Skeletal muscle tissue (tissue), 4 donors: ENCODE data around the gene APMAP. TPM values are rescaled to one million over a fixed set of nuclear protein-coding genes. Genes with fewer than 3 reads are reported as not detected.

Experiments used
- H3K27ac ChIP-seq: one replicate; pipeline ENCODE4 v1.7.0; 2013; ENCODE audit warnings: mild to moderate bottlenecking, low read depth, low read length, inconsistent platforms
- H3K27me3 ChIP-seq, 3 donors: one replicate each; pipeline ENCODE4 v1.7.0; 2013; ENCODE audit warnings: low read length in 3 of 3; ENCODE audit not compliant: control insufficient read depth in 3 of 3, insufficient read depth in 3 of 3
- H3K36me3 ChIP-seq, 3 donors: one replicate each; pipeline ENCODE4 v1.7.0; 2013; ENCODE audit warnings: low read length in 3 of 3; ENCODE audit not compliant: control insufficient read depth in 3 of 3, insufficient read depth in 3 of 3
- H3K4me1 ChIP-seq, 3 donors: one replicate each; pipeline ENCODE4 v1.7.0; 2013; ENCODE audit warnings: low read length in 3 of 3, mild to moderate bottlenecking in 3 of 3; ENCODE audit not compliant: control insufficient read depth in 3 of 3, insufficient read depth in 3 of 3
- H3K4me3 ChIP-seq, 3 donors: one replicate each; pipeline ENCODE4 v1.7.0; 2013; ENCODE audit warnings: low read length in 3 of 3
- H3K9ac ChIP-seq, 3 donors: one replicate each; pipeline ENCODE4 v1.7.0; 2013; ENCODE audit warnings: low read length in 3 of 3, mild to moderate bottlenecking in 3 of 3, moderate library complexity in 2 of 3, low read depth in 1 of 3
- H3K9me3 ChIP-seq, 3 donors: one replicate each; pipeline ENCODE4 v1.7.0; 2013; ENCODE audit warnings: low read length in 3 of 3; ENCODE audit not compliant: control insufficient read depth in 3 of 3
- total RNA-seq: library from RNA; depleted of rRNA; stranded (reverse); fragments of >200 nt; gene quantifications from one replicate; pipeline ENCODE4 v1.2.3, GENCODE V29; 2014
- donor health status: Osteomylitis.

Gene APMAP
- total RNA-seq, 1 donor from 2014 or later: 41.2 TPM

DNA sequence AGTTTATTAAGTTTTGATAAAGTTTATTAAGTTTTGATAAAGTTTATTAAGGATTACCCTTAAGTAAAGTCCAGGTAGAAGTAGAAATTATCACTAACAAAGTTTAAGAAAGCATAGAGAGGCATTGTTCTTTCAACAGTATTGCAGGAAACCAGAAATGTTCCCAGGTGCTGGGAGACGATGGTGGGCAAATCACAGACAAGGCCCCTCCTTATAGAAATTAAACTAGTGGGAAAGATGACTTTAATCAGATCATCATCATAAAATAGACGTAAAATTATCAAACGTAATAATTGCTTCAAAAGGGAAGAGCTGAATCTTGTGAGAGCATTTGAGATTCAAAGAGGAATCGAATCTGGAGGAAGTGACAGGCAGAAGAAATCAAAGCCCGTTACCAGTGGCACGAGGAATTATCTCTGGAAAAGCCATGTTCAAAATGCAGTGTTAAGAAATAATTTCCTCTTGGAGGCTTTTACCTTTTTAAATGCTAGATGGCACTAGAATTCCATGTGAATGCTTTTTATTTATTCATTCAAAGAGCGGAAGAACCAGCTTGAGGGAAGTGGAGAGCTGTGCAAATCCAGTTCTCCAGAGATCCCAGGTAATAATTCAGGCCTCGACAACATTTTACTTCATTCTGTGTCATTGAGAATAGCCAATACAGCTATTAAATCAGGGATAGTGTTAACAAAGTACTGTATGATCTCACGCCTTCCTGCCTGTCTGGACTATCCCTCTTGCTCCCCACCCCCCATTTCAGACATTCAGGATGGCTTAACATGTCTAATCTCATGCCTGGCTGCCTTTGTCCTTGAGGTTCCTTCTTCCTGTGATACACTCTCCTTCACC is 1.0 kb upstream of the APMAP start:
- Histone ChIP-seq H3K4me3 (peak overlapping the region; percentile 94), H3K27ac (peak overlapping the region; percentile 92)

DNA sequence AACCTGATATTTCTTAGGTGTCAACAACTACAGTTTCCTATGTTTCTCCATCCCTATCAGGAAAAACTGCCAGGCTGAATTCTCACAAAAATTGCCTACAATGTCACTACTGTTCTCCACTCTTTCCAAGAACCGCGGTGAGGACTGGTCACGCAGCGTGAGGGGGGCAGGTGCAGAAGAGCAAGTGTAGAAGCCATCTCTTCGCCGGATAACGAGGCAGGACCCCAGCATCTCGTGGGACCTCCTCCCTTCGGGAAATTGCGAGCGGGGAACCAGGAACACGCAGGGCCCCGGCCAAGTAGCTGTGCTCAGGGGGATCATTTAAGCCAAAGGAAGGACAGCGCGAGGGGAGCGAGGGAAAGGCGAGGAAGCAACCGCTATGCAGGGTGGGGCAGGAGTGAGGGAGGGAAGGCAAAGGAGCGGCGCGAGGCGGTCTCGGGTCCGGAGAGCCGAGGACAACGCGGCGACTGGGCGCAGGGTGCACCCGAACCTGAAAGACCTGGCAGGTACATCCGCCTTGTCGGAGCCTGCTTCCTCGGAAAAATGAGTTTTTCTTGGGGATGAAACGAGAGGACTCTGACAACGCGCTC is 559 bp downstream of the APMAP start:
- Histone ChIP-seq H3K9me3 (no peaks in the 10 kb centered on the region), H3K27ac (peak overlapping the region; percentile 92), H3K9ac (peak overlapping the region; percentile 86 to 93 (median 93)), H3K4me1 (peaks cover 34 to 64% (median 47%) of the 10 kb centered on the region in 3 donors), H3K36me3 (no peaks in the 10 kb centered on the region), H3K27me3 (no peaks in the 10 kb centered on the region), H3K4me3 (peak overlapping the region; percentile 94)

More for the DNA sequence above, 1.0 kb upstream of the APMAP start:
- Histone ChIP-seq H3K4me1 (peaks cover 31 to 69% (median 50%) of the 10 kb centered on the region in 3 donors), H3K36me3 (no peaks in the 10 kb centered on the region), H3K9me3 (no peaks in the 10 kb centered on the region), H3K9ac (peak overlapping the region in 2 of 3 donors; percentile 93), H3K27me3 (no peaks in the 10 kb centered on the region)

DNA sequence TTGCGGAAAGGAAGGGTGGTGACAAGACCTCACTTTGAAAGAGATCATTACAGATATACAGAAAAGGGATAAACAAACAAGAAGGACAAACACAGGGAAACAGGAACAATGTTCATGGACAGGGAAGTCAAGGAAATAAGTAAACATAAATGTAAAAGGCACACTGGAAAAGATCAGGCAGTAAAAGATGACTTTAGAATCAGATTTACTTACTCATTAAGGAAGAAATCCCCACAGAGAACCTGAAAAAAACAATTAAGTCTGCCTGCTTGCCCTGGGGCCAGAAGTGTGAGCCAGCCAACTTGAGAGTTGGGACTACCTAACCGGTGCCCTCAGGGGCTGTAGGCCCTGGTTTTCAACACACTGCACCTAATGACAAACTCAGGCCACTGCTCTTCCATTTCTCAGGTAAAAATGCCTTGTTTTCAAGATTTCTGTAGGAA is 1.7 kb downstream of the APMAP start:
- no peaks in the 10 kb centered on the region for H3K36me3 ChIP-seq
- H3K27ac ChIP-seq: no peak overlapping the region
- no peaks in the 10 kb centered on the region for H3K9me3 ChIP-seq
- H3K4me3 ChIP-seq: peak overlapping the region in 1 of 3 donors; percentile 94
- H3K9ac ChIP-seq: peak overlapping the region in 1 of 3 donors; percentile 93
- H3K27me3 ChIP-seq: no peaks in the 10 kb centered on the region
- H3K4me1 ChIP-seq: peaks cover 43 to 66% (median 53%) of the 10 kb centered on the region in 3 donors

DNA sequence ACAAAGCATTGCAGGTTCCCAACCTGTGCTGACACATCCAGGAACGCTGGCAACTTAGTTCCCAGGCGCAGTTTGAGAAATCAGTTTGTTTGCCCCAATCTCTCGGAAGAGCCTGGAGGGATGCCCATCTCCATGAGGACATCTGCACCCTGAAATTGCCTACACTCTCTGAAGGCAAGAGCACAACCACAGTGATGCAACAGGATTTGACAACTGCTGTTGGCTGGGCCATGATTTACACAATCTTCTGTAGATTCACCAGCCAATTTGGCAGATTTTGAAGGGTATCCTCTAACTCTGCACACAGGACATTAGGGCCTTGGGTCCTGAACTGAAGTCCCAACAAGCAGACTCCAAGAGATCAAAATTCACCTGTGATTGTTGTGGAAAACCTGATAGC is 3.4 kb downstream of the APMAP start:
- Histone ChIP-seq H3K4me3 (no peak overlapping the region), H3K27me3 (no peaks in the 10 kb centered on the region), H3K9me3 (no peaks in the 10 kb centered on the region), H3K27ac (no peak overlapping the region), H3K36me3 (no peaks in the 10 kb centered on the region), H3K9ac (peak overlapping the region in 1 of 3 donors; percentile 26), H3K4me1 (peaks cover 38 to 60% (median 53%) of the 10 kb centered on the region in 3 donors)

DNA sequence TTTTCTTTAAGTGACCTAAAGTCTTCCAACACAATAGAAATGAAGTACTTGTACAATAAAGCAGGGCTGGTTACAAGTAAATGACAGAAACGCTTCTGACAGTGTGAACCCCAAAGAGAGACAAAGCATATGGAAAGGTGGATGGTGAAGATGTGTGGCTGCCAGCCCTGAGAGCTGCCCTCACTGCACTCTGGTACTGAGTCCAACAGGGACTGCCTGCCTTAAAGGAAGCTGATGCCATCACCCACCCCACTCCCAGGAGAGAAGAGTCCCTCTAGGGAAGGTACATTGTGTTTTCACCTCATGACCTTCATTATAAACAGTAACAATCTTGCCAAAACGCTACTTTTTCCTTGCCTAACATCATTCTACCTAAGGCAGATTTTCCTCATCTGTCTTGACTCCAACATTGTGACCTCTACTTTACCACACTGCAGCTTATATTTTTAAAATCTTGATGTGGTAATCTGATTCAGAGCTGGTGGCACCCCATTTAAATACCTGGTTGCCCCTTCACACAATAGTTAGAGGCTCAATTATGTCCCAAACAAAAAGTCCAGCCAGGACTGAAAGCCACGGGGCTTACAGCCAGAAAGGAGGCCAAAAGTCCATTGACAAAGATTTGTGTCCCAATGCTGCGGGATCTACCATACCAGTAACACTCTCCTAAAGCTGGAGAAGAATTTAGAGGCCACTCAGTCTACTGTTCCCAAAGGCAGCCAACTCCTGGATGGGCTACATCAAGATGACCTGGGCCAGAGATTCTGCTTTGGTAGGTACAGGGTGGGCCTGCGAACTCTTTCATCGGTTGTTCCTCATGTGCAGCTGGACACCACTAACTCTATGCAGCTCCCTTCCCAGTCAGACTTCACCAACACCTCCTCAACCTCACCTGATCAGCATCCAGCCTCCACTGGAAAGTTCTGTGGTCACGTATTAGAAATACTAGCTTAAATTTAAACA is 4.4 kb downstream of the APMAP start:
- Histone ChIP-seq H3K9me3 (no peaks in the 10 kb centered on the region), H3K4me3 (no peak overlapping the region), H3K9ac (no peak overlapping the region), H3K27me3 (no peaks in the 10 kb centered on the region), H3K4me1 (peaks cover 33 to 53% (median 53%) of the 10 kb centered on the region in 3 donors), H3K36me3 (no peaks in the 10 kb centered on the region), H3K27ac (no peak overlapping the region)

DNA sequence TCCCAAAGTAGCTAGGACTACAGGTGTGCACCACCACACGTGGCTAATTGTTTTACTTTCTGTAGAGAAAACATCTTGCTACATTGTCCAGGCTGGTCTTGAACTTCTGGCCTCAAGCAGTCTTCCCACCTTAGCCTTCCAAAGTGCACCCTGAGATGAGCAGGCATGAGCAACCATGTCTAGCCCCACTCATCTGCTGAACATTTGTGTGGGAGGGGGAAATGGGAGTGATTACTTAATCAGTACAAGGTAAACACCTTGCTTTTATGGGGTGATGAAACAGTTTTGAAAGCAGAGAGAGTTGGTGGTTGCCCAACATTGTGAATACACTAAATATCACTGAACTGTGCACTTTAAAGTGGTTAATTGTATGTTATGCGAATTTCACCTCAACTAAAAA is 5.3 kb downstream of the APMAP start:
- Histone ChIP-seq H3K27me3 (no peaks in the 10 kb centered on the region), H3K27ac (no peak overlapping the region), H3K4me3 (no peak overlapping the region), H3K9me3 (no peaks in the 10 kb centered on the region), H3K36me3 (peaks cover 0 to 3% (median 0%) of the 10 kb centered on the region in 3 donors), H3K9ac (no peak overlapping the region), H3K4me1 (peaks cover 29 to 53% (median 48%) of the 10 kb centered on the region in 3 donors)

DNA sequence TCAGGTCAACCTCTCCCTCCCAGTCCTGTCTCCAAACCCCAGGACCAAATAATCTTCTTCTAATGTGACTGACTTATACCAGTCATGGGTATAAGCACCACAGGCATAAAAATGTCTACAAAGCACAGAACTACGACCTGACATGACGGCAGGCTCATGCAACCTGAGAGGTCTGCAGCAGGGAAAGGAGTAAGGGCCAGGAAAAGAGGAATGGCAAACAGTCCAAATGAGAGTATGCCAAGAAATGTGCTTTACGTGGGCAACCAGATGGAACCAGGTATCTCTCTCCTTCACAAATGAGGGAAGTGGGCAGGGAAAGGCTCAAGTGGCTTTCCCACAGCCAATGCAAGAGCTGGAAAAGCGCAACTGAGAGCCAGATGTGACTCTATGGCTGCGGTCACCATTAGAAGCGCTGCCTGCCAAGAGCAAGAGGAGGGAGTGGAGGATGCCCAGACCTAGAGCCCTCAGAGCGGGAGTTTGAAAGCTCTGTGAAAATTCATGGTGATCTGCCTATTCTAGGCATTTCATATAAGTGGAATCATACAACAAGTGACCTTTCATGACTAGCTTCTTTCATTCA is 6.0 kb downstream of the APMAP start:
- Histone ChIP-seq H3K27me3 (no peaks in the 10 kb centered on the region), H3K36me3 (peaks cover 0 to 6% (median 0%) of the 10 kb centered on the region in 3 donors), H3K4me3 (no peak overlapping the region), H3K27ac (peak overlapping the region; percentile 31), H3K9ac (peak overlapping the region in 1 of 3 donors; percentile 69), H3K4me1 (peaks cover 24 to 49% (median 44%) of the 10 kb centered on the region in 3 donors), H3K9me3 (no peaks in the 10 kb centered on the region)

DNA sequence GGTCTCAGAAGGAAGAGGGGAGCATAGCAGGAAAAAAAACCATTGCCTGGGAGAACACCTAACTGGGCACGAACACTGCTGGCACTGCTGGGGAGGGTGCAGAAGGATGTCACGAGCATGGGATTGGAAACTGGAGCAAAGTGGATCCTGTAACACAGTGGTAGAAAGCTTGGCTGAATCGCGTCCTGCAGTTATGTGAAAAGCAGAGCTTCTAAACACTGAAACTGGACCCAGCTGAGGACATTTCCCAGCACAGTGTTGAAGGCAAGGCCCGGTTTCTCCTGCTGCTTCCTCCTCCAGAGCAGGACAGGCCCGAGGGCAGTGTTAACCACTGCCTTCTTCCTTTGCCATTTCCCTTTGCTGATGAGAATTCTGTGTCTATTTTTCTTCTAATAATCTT is 6.7 kb downstream of the APMAP start:
- no peaks in the 10 kb centered on the region for H3K9me3 ChIP-seq
- peak overlapping the region in 1 of 3 donors; percentile 24 for H3K4me3 ChIP-seq
- H3K27ac ChIP-seq: peak overlapping the region; percentile 31
- peaks cover 18 to 44% (median 37%) of the 10 kb centered on the region in 3 donors for H3K4me1 ChIP-seq
- H3K36me3 ChIP-seq: peaks cover 0 to 6% (median 0%) of the 10 kb centered on the region in 3 donors
- no peaks in the 10 kb centered on the region for H3K27me3 ChIP-seq
- peak overlapping the region in 2 of 3 donors; percentile 45 to 69 for H3K9ac ChIP-seq

DNA sequence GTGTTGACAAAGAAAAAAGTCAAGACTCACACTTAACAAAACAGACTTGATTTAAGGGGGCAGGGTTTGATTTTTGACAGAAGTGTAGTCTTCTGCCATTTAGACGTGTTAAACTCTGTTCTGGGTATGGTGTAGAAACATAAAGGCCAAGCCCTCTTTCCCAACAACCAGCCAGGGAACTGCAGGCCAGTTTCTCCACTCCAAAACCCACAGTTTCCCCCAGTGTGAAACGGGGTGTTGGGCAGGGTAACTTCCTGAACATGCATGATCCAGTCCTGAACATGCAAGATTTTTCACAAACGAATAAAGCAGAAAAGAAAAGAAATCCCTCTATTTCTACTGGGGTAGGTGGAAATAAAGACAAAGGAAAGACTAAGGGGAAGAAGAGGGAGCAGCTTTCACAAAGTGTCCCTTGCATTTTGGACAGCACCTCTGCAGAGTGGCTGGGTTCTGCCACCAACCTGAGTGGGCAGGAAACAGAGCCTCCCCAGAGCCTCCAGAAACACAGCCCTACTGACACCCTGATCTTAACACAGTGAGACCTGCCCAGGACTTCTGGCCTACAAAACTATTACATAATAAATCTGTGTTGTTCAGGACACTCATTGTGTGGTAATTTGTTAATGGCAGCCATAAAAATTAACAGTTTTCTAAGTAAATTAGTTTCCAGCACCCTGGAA is 7.5 kb downstream of the APMAP start:
- Histone ChIP-seq H3K9ac (peak overlapping the region in 1 of 3 donors; percentile 69), H3K4me1 (peaks cover 18 to 44% (median 36%) of the 10 kb centered on the region in 3 donors), H3K27ac (peak overlapping the region; percentile 31), H3K4me3 (no peak overlapping the region), H3K27me3 (no peaks in the 10 kb centered on the region), H3K9me3 (no peaks in the 10 kb centered on the region), H3K36me3 (peaks cover 1 to 13% (median 7%) of the 10 kb centered on the region in 3 donors)
